HL-60 (cell line): ENCODE results near the gene P2RX6.

Experiments
- DNase-seq, 2 experiments: peaks; one replicate each; pipeline ENCODE4 v3.0.0-alpha.2; 2010 to 2020; ENCODE audit warnings: low read depth in 1 of 2, low spot score in 1 of 2
- H3K27ac ChIP-seq: fragments of 250-450 bp; sonication (Bioruptor Pico); replicated peaks from 2 replicates; pipeline ENCODE4 v1.5.1; 2020; ENCODE audit warnings: mild to moderate bottlenecking, moderate library complexity
- H3K27me3 ChIP-seq: fragments of 250-450 bp; sonication (Bioruptor Pico); 2 replicates; pipeline ENCODE4 v1.5.1; 2021; ENCODE audit warnings: mild to moderate bottlenecking, moderate library complexity; ENCODE audit not compliant: insufficient read depth, poor library complexity, severe bottlenecking
- H3K4me3 ChIP-seq: replicated peaks from 2 replicates; pipeline ENCODE4 v1.5.1; 2011; ENCODE audit warnings: mild to moderate bottlenecking, control low read depth, low read length; ENCODE audit not compliant: insufficient read depth
- GABPA ChIP-seq: IDR thresholded peaks from 2 replicates; pipeline ENCODE4 v1.6.1; 2012; ENCODE audit warnings: low read depth
- POLR2AphosphoS5 ChIP-seq: IDR thresholded peaks from 2 replicates; pipeline ENCODE4 v1.6.1; 2012; ENCODE audit warnings: low read depth
- REST ChIP-seq: IDR thresholded peaks from 2 replicates; pipeline ENCODE4 v1.6.1; 2012; ENCODE audit warnings: low read depth; ENCODE audit not compliant: insufficient replicate concordance
- SPI1 ChIP-seq: IDR thresholded peaks from 2 replicates; pipeline ENCODE4 v1.6.1; 2012; ENCODE audit warnings: low read depth, mild to moderate bottlenecking, borderline replicate concordance
- TF ChIP-seq, protein P1 (sequence below): IDR thresholded peaks from one replicate; pipeline ENCODE4 v1.5.1; 2011; ENCODE audit warnings: low read length, control low read depth, inconsistent platforms; ENCODE audit not compliant: insufficient read depth

Gene P2RX6

DNA sequence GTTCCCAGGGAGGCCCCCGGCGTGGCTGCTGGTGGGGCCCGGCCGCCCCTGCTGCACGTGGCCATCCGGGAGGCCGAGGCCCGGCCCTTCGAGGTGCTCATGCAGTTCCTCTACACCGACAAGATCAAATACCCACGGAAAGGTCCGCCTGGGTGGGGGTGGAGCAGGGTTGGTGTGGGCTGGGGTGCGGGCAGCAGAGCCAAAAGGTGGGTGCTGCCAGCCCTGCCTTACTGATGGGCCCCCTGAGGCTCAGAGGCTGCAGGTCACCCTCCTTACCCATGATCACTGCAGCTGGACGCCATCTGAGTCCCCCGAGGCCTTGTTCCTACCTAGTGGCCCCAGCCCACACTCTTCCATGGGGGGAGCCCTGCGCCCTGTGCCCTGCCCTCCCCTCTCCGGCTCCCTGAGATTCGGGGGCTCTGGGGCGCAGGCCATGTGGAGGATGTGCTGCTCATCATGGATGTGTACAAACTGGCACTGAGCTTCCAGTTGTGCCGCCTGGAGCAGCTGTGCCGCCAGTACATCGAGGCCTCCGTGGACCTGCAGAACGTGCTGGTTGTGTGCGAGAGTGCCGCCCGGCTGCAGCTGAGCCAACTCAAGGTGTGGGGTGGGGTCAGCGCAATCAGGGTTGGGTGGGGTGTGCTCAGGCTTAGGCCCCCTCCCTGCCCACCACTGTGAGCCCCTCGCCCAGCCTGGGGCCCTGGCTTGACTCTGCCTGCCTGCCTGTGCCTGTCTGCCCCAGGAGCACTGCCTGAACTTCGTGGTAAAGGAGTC, 20.6 kb upstream of the P2RX6 start:
- no peak overlapping the region for H3K27ac ChIP-seq
- H3K27me3 ChIP-seq = no peaks in the 10 kb centered on the region
- TF ChIP-seq POLR2AphosphoS5 (no peak), SPI1 (no peak), GABPA (no peak), REST (no peak)
- TF ChIP-seq, protein P1, sequence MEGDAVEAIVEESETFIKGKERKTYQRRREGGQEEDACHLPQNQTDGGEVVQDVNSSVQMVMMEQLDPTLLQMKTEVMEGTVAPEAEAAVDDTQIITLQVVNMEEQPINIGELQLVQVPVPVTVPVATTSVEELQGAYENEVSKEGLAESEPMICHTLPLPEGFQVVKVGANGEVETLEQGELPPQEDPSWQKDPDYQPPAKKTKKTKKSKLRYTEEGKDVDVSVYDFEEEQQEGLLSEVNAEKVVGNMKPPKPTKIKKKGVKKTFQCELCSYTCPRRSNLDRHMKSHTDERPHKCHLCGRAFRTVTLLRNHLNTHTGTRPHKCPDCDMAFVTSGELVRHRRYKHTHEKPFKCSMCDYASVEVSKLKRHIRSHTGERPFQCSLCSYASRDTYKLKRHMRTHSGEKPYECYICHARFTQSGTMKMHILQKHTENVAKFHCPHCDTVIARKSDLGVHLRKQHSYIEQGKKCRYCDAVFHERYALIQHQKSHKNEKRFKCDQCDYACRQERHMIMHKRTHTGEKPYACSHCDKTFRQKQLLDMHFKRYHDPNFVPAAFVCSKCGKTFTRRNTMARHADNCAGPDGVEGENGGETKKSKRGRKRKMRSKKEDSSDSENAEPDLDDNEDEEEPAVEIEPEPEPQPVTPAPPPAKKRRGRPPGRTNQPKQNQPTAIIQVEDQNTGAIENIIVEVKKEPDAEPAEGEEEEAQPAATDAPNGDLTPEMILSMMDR = no peak
- H3K4me3 ChIP-seq = no peak overlapping the region
- DNase-seq = no peak

DNA sequence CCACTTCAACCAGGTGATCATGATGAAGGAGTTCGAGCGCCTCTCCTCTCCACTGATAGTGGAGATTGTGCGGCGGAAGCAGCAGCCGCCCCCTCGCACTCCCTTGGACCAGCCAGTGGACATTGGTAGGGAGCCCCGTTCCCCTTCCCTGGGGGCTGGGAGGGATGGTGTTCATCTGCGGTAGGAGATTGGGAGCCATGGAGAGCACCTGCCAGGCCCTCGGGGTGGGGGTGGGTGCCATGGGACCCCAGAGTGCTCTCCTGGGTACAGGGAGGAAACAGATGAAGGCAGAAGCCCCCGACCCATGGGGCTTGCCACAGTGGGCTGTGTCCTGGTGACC, 20.1 kb upstream of the P2RX6 start:
- TF ChIP-seq POLR2AphosphoS5 (no peak), GABPA (no peak), SPI1 (no peak), REST (no peak)
- TF ChIP-seq, protein P1 = no peak
- no peak for DNase-seq
- H3K4me3 ChIP-seq = no peak overlapping the region
- no peak overlapping the region for H3K27ac ChIP-seq
- no peaks in the 10 kb centered on the region for H3K27me3 ChIP-seq

DNA sequence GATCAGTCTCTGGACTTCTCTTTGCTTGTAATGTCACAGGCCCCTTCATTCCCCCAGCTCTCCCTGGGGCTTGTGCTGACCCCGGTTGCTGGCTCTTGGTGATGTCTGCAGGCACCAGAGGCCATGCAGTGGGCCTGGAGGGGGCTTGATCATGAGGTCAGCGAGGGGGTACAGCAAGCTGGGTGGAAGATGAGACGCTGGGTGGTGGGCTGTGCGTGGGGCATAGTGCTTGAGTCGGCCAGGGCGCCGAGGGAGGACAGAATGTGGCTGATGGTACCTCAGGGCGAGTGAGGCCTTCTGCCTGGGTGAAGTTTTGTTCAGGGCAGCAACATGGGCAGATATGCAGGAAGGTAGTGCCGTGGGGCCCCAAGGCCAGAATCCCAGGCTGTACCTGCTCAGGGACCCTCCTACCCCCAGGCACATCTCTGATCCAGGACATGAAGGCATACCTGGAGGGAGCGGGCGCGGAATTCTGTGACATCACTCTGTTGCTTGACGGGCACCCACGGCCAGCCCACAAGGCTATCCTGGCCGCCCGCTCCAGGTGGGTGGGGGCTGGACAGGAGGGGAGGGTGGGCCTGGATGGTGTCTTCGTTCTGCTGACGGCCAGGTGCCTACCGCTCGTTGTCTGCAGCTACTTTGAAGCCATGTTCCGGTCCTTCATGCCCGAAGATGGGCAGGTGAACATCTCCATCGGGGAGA, 19.5 kb upstream of the P2RX6 start:
- Histone ChIP-seq H3K27ac (no peak overlapping the region), H3K27me3 (no peaks in the 10 kb centered on the region), H3K4me3 (no peak overlapping the region)
- TF ChIP-seq, protein P1 = no peak
- TF ChIP-seq POLR2AphosphoS5 = no peak
- TF ChIP-seq SPI1 = no peak
- no peak for TF ChIP-seq GABPA
- no peak for TF ChIP-seq REST
- no peak for DNase-seq
